Astrocyte of the hippocampus (primary cell): ENCODE results near the gene PNCK.
"Not testable (repeated sequence)": the region's sequence is repeated elsewhere in the genome, so short reads cannot be mapped to it uniquely, and the experiment has no call there.

Experiments used
- DNase-seq: peaks from one replicate; pipeline ENCODE4 v3.0.0; 2011; ENCODE audit warnings: low read depth, low spot score

Gene PNCK

GRCh38 chrX:153686711-153687110, 13.1 kb upstream of the PNCK start:
- no peak for DNase-seq

- DNase-seq: no peak
These were observed 12.4 kb upstream of the PNCK start for GRCh38 chrX:153685751-153686696.

- no peak for DNase-seq
These were observed 11.5 kb upstream of the PNCK start for GRCh38 chrX:153685156-153685536.

- DNase-seq: no peak
These were observed 11.0 kb upstream of the PNCK start for GRCh38 chrX:153684467-153685155.

GRCh38 chrX:153683486-153683885, 9.9 kb upstream of the PNCK start:
- DNase-seq: not testable (repeated sequence)

- no peak for DNase-seq
These were observed 7.6 kb upstream of the PNCK start for GRCh38 chrX:153681175-153681574.

- no peak for DNase-seq
These were observed 722 bp upstream of the PNCK start for GRCh38 chrX:153674219-153674851.

GRCh38 chrX:153672531-153673427, 834 bp downstream of the PNCK start:
- DNase-seq: no peak

- DNase-seq: no peak
These were observed 1.8 kb downstream of the PNCK start for GRCh38 chrX:153671589-153672530.

GRCh38 chrX:153670748-153671588, 2.6 kb downstream of the PNCK start:
- no peak for DNase-seq

GRCh38 chrX:153669901-153670731, 3.5 kb downstream of the PNCK start:
- no peak for DNase-seq

- peak; percentile 33 for DNase-seq
These were observed 4.3 kb downstream of the PNCK start for GRCh38 chrX:153669174-153669890.

GRCh38 chrX:153668423-153669173, 5.0 kb downstream of the PNCK start:
- no peak for DNase-seq

GRCh38 chrX:153667956-153668396, 5.6 kb downstream of the PNCK start:
- DNase-seq: peak; percentile 87

- DNase-seq: no peak
These were observed 6.2 kb downstream of the PNCK start for GRCh38 chrX:153667281-153667955.

- no peak for DNase-seq
These were observed 7.8 kb downstream of the PNCK start for GRCh38 chrX:153665726-153666306.
